T-helper 1 cell treated with Interleukin-12 subunit alpha and Interleukin-12 subunit beta and Interleukin-4 antibody, amounts not matched to agents 30 μg/mL and 1 μg/mL, for 36 hours (primary cell): ENCODE data around the gene MAPK12.

Experiments used
- H3K27ac Mint-ChIP-seq: one replicate; pipeline ENCODE4 v1.8.0; 2021; ENCODE audit warnings: mild to moderate bottlenecking, mixed read lengths
- H3K27me3 Mint-ChIP-seq: one replicate; pipeline ENCODE4 v1.8.0; 2021; ENCODE audit warnings: low read depth, mixed read lengths
- H3K36me3 Mint-ChIP-seq: one replicate; pipeline ENCODE4 v1.8.0; 2021; ENCODE audit warnings: low read depth, mixed read lengths
- H3K4me1 Mint-ChIP-seq: one replicate; pipeline ENCODE4 v1.8.0; 2021; ENCODE audit warnings: low read depth, mixed read lengths
- H3K4me3 Mint-ChIP-seq: one replicate; pipeline ENCODE4 v1.8.0; 2021; ENCODE audit warnings: mild to moderate bottlenecking, moderate library complexity, mixed read lengths
- H3K9me3 Mint-ChIP-seq: one replicate; pipeline ENCODE4 v1.8.0; 2021; ENCODE audit warnings: mixed read lengths

Gene MAPK12

DNA sequence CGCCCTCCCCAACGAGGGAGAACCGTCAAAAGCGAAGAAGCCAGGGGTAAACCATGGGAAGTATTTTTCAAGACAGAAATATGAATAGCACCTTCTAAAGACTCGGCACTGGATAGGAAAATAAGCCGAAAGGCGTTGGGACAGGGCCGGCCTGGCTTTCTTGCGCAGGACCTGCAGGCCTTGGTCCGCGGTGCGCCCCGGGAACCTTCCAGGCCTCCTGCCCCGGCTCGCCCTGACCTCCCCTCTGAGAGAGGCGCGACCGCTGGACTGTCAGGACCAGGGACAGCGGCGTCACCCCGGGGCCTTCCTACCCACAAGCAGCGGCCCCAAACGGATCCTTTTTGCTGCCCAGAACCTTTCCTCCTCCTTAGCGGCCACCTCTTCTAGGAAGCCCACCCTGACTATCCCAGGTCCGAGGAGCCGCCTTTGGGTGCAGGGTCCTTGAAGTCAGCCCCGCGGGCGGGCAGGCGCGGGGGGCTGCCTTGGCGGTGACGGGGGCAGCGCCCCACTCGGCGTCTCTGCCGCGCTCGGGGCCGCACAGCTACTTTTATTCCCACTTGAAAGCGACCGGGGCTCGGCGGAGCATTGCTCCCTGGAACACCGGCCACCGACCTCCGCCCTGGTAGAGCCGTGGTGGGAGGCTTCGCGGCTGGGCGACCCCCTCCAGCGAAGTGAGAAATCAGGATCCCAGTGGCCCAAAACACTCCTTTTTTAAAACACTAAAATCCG is 9.3 kb upstream of the MAPK12 start:
- Mint-ChIP-seq H3K27me3 (peaks cover 10% of the 10 kb centered on the region), H3K4me1 (peaks cover 10% of the 10 kb centered on the region), H3K9me3 (no peaks in the 10 kb centered on the region), H3K36me3 (peaks cover 1% of the 10 kb centered on the region), H3K27ac (peak overlapping the region; percentile 45), H3K4me3 (peak overlapping the region; percentile 73)

DNA sequence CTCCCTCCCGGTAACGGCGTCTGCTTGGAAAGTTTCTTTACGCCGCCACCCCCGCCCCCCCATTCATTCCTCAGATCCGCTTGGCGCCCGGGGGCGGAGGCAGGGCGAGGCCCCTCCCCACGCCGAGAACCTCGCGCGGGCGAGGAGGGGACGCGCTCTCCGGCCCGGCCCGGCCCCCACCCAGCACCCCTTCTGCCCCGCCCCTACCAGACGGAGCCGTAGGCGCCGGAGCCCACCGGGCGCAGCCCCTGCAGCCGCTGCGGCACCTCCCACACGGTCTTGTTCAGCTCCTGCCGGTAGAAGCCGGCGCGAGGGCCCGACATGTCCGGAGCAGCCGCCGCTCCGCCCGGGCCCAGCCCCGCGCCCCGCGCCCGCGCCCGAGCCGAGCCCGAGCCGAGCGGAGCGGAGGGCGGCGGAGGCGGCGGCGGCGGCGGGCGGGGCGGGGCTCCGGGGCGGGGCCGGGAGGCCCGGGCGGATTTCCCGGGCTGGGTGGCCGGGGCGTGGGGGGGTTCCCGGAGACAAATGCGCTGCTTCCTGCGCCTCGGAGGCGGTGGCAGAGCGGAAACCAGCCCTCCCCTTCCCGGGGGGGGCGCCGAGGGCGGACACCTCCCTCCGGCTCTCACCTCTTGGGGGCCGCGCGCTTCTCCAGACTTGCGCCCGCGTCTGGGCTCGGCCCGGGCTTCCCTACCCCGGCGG is 8.6 kb upstream of the MAPK12 start, which contains the start of gene MAPK11:
MAPK11 (minus strand) TSS at position 411 of the 696 bp plus-strand sequence; CDS start at position 323, 88 bp downstream.
- Mint-ChIP-seq H3K27me3 (peaks cover 10% of the 10 kb centered on the region), H3K27ac (peak within 1 kb of the TSS; percentile 45), H3K36me3 (peaks cover 3% of the 10 kb centered on the region), H3K4me1 (peaks cover 10% of the 10 kb centered on the region), H3K9me3 (no peaks in the 10 kb centered on the region), H3K4me3 (peak within 1 kb of the TSS; percentile 73)

DNA sequence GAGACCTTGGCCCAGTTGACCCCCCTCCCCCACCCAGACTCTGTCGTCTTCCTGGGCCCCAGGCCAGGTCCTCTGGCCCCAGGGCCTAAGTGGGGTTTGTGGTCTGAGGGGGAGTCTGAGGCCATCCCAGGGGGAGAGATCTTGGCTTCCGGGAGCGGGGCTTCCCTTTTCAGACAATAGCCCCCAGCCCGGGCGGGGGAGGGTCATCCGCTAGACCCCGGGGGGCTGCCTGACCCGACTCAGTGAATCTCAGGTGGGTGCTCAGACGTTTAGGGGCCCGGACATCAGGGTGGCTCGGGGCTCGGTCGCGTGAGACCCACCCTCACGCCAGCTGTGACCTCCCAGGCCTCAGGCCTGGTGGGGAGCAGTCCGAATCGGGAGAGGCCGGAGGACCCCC is 8.1 kb upstream of the MAPK12 start:
- no peaks in the 10 kb centered on the region for H3K9me3 Mint-ChIP-seq
- peak overlapping the region; percentile 71 for H3K4me3 Mint-ChIP-seq
- peaks cover 10% of the 10 kb centered on the region for H3K4me1 Mint-ChIP-seq
- H3K36me3 Mint-ChIP-seq: peaks cover 3% of the 10 kb centered on the region
- H3K27ac Mint-ChIP-seq: no peak overlapping the region
- peaks cover 10% of the 10 kb centered on the region for H3K27me3 Mint-ChIP-seq

DNA sequence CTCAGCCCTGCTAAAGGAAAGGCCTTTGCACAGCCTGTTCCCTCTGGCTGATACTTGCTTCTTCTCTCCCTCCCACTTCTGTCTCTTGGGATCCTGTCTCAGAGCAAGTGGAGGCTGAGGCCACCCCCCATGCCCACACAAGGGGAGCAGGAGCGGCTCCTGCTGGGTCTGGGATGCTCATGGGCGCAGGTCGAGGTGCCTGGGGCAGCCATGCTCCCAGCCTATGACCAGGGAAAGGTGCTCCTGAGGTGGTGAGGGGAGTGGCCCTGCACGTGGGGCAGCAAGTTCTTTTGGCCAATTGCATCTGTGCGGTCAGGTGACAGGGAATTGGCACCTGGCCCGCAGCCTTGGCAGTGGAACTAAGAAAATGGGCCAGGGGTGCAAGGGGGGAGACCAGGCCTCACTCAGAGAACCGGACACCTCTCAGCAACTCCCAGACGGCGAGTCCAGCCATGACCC is 7.2 kb upstream of the MAPK12 start:
- peaks cover 3% of the 10 kb centered on the region for H3K36me3 Mint-ChIP-seq
- H3K27me3 Mint-ChIP-seq: peaks cover 4% of the 10 kb centered on the region
- H3K4me3 Mint-ChIP-seq: peak overlapping the region; percentile 46
- H3K9me3 Mint-ChIP-seq: no peaks in the 10 kb centered on the region
- no peak overlapping the region for H3K27ac Mint-ChIP-seq
- H3K4me1 Mint-ChIP-seq: peaks cover 6% of the 10 kb centered on the region

DNA sequence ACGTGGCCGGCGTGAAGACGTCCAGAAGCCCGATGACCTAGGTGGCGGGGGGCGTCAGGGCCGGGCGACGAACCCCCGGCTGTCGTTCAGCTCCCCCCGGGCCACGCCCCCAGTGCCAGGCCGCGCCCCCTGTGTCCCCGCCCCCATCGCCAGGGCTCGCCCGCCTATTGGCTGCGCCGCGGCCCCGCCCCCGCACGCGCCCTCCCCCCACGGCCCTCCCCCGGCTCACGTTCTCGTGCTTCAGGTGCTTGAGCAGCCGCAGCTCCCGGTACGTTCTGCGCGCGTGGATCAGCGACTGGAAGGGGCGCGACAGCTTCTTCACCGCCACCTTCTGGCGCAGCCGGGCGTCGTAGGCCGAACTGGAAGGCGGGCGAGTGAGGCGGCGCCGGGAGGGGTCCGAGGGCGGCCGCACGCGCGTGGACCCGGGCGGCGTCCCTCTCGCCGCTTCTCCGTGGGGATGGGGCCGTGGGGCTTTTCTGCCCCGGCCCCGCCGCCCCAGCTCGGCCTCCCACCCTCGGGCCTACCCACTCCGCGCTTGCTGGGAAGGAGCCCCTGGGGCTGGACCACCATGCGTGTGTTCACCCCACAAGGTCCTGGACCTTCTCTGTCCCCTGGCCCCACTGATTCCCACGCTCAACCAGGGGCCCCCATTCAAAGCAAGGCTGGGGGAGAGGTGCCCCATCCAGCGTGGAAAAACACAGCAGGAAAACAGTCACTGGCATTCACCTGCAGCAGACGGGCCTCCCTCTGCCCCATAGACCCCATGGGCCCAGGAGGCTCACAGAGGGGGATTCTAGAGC is 6.3 kb upstream of the MAPK12 start:
- H3K36me3 Mint-ChIP-seq: peaks cover 3% of the 10 kb centered on the region
- H3K9me3 Mint-ChIP-seq: no peaks in the 10 kb centered on the region
- H3K4me1 Mint-ChIP-seq: peaks cover 6% of the 10 kb centered on the region
- peaks cover 2% of the 10 kb centered on the region for H3K27me3 Mint-ChIP-seq
- H3K27ac Mint-ChIP-seq: no peak overlapping the region
- no peak overlapping the region for H3K4me3 Mint-ChIP-seq

DNA sequence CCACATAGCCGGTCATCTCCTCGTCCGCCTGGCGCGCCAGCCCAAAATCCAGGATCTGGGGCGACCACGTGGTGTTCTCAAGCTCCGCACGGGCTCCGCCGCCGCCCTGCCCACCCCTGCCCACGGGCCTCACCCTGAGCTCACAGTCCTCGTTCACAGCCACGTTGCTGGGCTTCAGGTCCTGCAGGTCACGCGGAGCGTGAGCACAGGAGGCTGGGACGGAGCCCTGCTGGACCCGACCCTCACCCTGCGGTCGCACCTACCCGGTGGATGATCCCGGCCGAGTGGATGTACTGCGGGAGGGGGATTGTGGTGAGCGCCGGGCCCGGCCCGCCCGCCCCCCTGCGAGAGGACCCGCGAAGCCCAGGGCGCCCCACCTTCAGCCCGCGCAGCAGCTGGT is 5.5 kb upstream of the MAPK12 start:
- no peak overlapping the region for H3K4me3 Mint-ChIP-seq
- H3K27me3 Mint-ChIP-seq: peaks cover 6% of the 10 kb centered on the region

DNA sequence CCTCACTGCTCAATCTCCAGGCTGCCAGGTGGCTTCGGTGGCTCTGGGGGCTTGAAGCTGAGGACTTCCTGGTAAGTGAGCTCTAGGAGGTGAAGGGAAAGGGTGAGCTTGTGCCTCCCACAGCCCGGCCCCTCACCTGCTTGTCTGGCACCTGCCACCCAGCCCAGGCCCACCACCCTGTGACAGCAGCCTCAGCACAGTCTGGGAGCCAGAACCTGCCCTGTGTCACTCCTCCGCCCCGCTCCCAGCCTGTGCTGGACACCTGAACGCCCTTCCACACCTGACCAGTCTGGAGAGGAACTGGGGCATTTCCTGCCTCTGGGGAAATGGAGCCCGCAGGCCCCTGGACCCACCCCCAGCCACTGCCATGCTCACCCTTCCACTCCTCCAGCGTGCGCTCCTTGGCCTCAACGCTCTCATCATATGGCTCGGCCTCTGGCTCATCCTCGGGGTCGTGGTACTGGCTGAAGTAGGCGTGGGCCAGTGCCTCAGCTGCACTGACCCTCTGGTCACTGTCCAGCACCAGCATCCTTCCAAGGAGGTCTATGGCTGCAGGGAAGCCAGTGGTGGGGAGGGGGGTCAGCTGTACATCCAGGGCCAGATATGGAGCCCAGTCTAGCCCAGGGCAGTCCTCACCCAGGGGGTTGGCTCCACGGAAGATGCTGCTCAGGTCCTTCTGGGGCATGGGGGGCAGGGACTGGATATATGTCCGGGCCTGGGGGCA is 3.6 kb upstream of the MAPK12 start:
- H3K27ac Mint-ChIP-seq: no peak overlapping the region
- H3K36me3 Mint-ChIP-seq: peaks cover 3% of the 10 kb centered on the region
- no peak overlapping the region for H3K4me3 Mint-ChIP-seq
- H3K27me3 Mint-ChIP-seq: peaks cover 7% of the 10 kb centered on the region
- no peaks in the 10 kb centered on the region for H3K9me3 Mint-ChIP-seq
- peaks cover 11% of the 10 kb centered on the region for H3K4me1 Mint-ChIP-seq

More for the DNA sequence above, 5.5 kb upstream of the MAPK12 start:
- Mint-ChIP-seq H3K36me3 (peaks cover 3% of the 10 kb centered on the region), H3K27ac (no peak overlapping the region), H3K4me1 (peaks cover 11% of the 10 kb centered on the region), H3K9me3 (no peaks in the 10 kb centered on the region)

DNA sequence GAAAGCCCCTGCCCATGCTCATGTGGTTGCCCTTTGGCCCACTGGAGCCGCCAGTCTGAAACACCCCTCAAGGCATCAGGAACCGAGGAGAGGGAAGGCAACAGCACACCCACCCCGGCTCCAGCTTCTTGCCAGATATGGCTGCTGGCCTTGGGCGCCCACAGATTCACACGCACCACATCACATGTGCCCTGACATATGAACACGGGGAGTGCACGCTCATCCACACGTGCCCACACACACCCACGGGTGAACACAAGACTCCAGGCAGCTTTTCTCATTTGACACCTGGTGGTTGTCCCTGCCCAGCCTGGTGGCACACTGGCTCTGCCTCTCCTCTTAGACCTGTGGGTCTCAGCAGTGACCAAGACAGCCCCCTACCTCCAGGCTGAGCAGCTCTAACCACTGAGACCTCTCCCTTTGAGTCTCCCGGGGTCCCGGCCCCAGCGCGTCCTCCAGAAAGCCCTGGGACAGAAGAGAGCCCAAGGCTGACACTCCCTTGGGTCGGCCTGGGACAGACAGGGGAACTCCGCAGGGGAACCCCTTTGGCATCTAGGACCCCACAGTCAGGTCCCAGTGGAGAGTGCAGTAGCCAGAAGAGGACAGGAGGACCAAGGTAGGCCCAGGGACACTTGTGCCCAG is 2.7 kb upstream of the MAPK12 start:
- Mint-ChIP-seq H3K27me3 (peaks cover 7% of the 10 kb centered on the region), H3K36me3 (peaks cover 3% of the 10 kb centered on the region), H3K4me1 (peaks cover 8% of the 10 kb centered on the region), H3K4me3 (no peak overlapping the region), H3K9me3 (no peaks in the 10 kb centered on the region), H3K27ac (no peak overlapping the region)

DNA sequence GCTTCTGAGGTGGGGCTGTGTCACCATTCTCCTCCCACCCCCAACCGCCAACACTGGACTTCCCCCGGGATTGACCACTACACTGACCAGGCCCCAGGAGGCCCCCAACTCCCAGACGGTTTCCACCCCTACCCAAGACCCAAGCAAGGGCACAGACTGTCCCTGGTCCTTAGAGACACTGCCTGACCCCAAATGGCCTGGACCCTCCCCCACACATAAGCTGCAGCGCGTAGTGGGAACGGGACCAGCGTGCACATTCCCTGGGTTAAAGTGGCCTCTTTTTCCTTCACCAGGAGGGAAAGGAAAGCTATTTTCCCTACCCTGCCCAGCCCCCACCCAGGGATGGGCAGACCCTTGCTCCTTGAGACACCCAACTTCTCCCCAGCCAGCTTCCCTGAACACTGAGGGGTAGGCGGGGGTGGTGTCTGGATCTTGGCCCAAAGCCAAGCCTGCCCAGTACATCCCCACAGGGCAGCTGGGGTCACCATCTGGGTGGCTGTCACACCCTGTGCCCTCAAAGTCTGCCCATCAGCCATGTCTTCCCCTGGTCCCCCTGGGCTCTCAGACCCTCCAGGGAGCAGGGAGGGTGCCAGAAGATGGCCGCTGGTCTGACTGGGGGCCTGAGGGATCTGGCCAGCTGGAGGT is 1.6 kb upstream of the MAPK12 start:
- H3K4me3 Mint-ChIP-seq: no peak overlapping the region
- no peak overlapping the region for H3K27ac Mint-ChIP-seq
- H3K27me3 Mint-ChIP-seq: peaks cover 10% of the 10 kb centered on the region
- H3K9me3 Mint-ChIP-seq: no peaks in the 10 kb centered on the region
- H3K4me1 Mint-ChIP-seq: peaks cover 4% of the 10 kb centered on the region
- H3K36me3 Mint-ChIP-seq: peaks cover 3% of the 10 kb centered on the region

DNA sequence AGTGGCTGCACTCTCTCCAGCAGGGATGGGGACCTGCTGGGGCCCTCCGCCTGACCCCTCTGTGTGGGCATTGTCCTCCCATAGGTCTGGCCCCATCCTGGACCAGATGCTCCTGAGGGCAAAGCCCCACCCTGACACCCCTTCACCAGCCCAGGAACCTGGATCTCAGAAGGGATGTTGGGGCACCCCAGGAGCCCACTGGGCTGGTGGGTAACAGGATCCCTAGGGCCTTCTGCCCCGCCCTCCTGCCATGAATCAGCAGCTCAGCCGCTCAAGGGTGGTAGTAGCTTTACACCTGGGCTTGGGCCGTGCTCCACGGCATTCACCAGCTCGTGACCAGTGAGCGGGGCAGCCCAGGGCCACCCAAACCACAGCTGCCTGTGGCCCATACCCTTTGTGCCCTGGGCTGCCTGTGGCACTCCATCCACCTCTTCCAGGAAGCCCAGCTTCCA is 1.0 kb upstream of the MAPK12 start:
- Mint-ChIP-seq H3K27me3 (peaks cover 10% of the 10 kb centered on the region), H3K36me3 (peaks cover 3% of the 10 kb centered on the region), H3K27ac (peak overlapping the region; percentile 9), H3K4me1 (peaks cover 4% of the 10 kb centered on the region), H3K4me3 (peak overlapping the region; percentile 70), H3K9me3 (no peaks in the 10 kb centered on the region)

DNA sequence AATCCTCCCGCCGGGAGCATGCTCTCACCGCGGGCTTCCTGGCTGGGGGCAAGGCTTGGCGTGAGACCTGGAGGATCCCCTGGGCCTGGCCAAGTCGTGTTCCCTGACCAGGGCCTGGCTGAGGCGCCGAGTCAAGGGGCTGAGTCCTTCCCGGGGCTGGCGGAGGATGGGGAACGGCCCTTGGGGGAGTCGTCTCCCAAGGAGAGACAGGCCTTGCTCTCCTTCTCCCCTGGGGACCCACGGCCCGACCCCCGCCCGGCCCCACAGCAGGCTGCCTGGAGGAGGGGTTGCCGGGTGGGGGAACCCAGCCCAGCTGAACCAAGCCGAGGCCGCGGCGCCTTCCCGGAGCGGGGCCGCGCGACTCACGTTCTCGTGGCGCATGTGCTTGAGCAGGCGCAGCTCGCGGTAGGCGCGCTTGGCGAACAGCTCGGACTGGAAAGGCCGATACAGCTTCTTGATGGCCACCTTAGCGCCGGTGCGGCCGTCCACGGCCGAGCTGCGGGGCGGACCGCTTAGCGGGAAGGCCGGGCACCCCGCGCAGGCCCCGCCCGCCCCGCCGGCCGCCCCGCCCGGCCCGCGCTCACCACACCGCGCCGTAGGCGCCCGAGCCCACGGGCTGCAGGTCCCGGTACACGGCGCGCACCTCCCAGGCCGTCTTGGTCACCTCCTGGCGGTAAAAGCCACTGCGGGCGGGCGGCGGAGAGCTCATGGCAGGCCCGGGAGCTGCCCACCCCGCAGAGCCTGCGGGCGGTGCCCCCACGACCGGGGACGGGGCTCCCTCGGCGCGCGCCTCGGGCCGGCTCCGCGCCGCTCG is 475 bp downstream of the MAPK12 start:
- Mint-ChIP-seq H3K36me3 (peaks cover 3% of the 10 kb centered on the region), H3K4me1 (peaks cover 4% of the 10 kb centered on the region), H3K27ac (no peak overlapping the region), H3K27me3 (peaks cover 10% of the 10 kb centered on the region), H3K4me3 (no peak overlapping the region), H3K9me3 (no peaks in the 10 kb centered on the region)

DNA sequence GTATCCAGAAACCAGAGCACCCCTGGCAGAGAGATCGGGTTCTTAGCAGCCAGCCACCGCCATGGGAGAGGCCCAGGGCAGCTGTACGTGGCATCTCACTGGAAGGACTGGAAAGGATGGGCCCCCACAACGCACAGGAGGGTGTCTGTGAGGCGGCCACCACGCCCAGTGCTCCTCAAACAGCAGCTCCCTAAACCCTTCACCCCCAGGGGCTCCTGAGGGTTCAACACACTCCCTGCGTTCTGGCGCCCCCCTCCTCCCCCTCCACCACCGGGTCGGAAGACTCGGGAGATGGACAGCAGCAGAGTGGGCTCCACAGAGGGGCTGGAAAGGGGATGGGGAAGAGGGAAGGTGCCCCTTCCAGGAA is 1.1 kb downstream of the MAPK12 start:
- Mint-ChIP-seq H3K4me1 (peaks cover 4% of the 10 kb centered on the region), H3K27me3 (peaks cover 10% of the 10 kb centered on the region), H3K4me3 (peak overlapping the region; percentile 21), H3K9me3 (no peaks in the 10 kb centered on the region), H3K36me3 (peaks cover 2% of the 10 kb centered on the region), H3K27ac (no peak overlapping the region)

DNA sequence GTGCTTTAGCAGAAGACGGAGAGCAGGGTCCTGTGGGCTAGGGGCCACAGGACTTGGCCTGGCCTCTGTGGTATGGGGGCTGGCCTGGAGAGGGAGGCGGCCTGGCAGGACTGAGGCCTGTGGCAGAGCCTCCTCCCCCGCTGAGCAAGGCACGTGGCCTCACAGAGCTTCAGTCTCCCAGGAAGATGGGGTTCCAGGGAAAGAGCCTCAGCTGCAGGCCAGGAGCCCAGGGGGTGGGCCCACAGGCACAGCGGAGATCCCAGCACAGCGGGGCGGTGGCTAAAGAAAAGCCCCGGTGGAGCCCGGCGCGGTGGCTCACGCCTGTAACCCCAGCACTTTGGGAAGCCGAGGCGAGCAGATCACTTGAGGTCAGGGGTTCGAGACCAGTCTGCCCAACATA is 2.2 kb downstream of the MAPK12 start:
- H3K27me3 Mint-ChIP-seq: peaks cover 10% of the 10 kb centered on the region

More for the DNA sequence above, 2.2 kb downstream of the MAPK12 start:
- H3K36me3 Mint-ChIP-seq: no peaks in the 10 kb centered on the region
- peaks cover 4% of the 10 kb centered on the region for H3K4me1 Mint-ChIP-seq
- no peak overlapping the region for H3K4me3 Mint-ChIP-seq
- no peak overlapping the region for H3K27ac Mint-ChIP-seq
- no peaks in the 10 kb centered on the region for H3K9me3 Mint-ChIP-seq
